LNCaP clone FGC (cell line): ENCODE results near the gene AMIGO2.

Experiments used
- DNase-seq: peaks from one replicate; pipeline ENCODE4 v3.0.0-alpha.2; 2011; ENCODE audit warnings: low read depth
- H3K4me3 ChIP-seq: 2 replicates; pipeline ENCODE4 v1.5.1; 2011; ENCODE audit warnings: mild to moderate bottlenecking, low read depth, low read length, control low read depth
- TF ChIP-seq, protein P1 (sequence below): IDR thresholded peaks from 2 replicates; pipeline ENCODE4 v1.5.1; 2012; ENCODE audit warnings: mild to moderate bottlenecking; ENCODE audit not compliant: control insufficient read depth, insufficient read depth; ENCODE audit errors: extremely low read depth

Gene AMIGO2

DNA sequence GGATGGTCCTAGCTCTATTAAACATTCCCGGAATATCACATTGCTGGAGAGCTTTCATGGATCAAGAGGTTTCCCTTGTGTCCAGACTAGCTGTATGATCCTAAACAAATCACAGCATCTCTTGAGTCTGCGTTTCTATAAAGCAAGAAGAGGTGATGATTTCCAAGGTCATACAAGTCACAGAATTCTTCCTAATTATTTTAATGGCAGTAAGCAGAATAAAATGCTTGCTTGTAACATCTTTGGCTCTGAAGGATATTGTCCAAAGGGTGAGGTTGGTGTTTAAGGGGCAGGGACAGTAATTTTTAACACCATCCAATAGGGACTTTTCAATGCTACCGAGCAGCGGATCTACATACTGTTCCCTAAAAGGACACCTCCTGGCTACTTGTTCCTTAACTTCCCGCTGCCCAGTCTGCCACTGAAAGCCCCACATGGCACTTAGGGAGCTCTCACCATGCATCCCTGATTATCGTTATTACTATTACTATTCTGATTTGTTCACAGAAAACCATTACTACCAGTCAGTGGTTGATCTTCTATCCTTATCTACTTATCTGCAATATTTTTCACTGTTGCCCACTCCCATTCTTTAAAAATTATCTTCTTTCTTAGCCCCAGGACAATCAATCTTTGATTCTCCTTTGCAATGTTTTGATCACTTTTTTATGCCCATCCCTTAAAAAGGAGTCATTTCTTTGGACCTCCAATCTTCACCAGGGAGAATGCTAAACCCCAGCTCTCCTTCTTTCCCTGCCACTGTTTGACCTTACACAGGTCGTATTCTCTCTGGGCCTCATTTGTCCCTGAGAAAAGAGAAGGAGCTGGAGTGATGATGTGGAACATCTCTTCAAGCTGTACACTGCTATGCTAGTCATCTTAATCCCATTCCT lies 4.3 kb downstream of the AMIGO2 start:
- DNase-seq, result no peak

DNA sequence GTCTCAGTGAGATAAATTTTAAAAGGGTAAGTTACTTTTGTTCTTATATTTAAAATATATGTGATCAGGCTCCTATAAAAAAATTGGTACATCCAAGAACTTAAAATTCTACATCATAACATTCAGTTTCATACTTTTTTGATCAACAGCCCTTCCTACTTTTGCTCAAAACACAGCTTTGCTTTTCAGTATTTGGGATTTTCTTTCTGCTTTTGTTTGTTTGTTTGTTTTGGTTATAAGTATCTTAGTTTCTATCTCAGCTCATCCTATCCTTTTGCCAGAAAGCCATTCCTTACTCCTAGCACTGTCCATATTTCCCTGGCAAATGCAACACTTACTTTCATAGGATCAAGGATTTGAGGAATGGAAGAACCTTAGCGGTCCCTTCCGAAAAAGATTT lies 5.0 kb downstream of the AMIGO2 start:
- TF ChIP-seq, protein P1, sequence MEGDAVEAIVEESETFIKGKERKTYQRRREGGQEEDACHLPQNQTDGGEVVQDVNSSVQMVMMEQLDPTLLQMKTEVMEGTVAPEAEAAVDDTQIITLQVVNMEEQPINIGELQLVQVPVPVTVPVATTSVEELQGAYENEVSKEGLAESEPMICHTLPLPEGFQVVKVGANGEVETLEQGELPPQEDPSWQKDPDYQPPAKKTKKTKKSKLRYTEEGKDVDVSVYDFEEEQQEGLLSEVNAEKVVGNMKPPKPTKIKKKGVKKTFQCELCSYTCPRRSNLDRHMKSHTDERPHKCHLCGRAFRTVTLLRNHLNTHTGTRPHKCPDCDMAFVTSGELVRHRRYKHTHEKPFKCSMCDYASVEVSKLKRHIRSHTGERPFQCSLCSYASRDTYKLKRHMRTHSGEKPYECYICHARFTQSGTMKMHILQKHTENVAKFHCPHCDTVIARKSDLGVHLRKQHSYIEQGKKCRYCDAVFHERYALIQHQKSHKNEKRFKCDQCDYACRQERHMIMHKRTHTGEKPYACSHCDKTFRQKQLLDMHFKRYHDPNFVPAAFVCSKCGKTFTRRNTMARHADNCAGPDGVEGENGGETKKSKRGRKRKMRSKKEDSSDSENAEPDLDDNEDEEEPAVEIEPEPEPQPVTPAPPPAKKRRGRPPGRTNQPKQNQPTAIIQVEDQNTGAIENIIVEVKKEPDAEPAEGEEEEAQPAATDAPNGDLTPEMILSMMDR, result no peak
- H3K4me3 ChIP-seq, result no peak overlapping the region
- no peak for DNase-seq

More for the DNA sequence above, 4.3 kb downstream of the AMIGO2 start:
- TF ChIP-seq, protein P1, result no peak
- H3K4me3 ChIP-seq, result no peak overlapping the region

DNA sequence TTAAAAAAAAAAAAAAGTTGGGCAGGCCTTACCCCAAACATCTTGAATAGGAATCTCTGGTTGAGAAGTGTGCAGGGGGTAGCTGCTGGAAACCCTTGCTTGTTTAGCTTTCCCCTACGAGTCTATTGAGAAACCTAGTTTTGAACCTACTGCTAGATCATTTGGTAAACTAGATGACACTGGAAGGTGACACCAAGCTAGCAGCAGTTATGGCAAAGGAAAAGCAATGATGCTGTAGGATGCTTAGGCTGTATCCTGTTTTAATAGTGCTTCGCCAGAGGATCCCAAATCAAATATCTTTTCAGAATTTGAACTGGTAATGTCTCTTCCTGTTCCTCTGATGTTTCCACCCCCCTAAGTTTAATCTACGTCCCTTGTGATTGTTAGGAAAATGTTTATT lies 5.8 kb downstream of the AMIGO2 start:
- H3K4me3 ChIP-seq, result no peak overlapping the region
- no peak for DNase-seq
- TF ChIP-seq, protein P1, result no peak

DNA sequence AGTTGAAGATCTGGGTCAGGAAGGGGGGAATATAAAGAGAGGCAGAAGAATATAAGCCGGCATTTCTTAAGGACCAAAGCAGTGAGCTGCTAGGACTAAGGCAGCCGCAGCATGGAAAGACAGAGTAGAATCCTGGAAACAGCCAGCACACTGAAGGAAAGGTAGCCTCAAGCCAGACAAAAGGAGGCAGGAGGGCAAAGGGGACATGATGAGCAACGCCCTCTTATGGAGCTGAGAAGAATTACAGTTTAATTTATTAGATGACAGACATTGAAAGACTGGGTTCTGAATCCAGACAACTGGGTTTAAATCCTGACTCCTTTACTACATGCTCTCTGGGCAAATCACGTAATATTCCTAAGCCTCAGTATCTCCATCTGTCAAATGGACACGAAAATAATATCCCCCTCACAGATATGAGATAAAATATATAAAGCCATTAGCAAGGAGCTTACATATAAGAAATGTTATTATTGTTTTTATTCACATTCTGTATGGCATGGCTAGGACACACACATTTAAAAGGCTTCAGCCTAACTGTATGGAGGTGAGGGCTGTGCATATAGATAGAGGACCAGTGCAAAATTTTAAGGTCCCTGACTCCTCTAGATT lies 8.4 kb downstream of the AMIGO2 start:
- no peak overlapping the region for H3K4me3 ChIP-seq
- no peak for DNase-seq
- TF ChIP-seq, protein P1, result peak; percentile 47

DNA sequence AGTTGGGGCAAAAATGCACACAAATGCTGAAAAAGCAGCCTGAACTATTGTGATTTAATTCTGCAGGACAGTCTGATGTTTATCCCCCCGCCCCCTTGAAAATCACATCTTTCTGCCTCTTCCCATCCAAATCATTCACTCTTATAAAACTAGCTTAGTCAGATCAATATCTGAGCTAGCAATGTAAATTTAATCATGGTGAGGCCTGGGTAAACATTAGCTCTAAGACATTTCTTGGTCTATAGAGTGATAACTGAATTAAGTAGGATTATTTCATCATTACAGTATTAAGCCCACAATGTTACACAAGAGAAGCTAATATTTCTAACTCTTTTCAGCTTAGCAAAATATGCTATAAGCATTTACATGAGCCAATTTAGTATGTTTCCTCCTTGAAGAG lies 9.4 kb downstream of the AMIGO2 start:
- DNase-seq, result no peak
- TF ChIP-seq, protein P1, result no peak
- no peak overlapping the region for H3K4me3 ChIP-seq

DNA sequence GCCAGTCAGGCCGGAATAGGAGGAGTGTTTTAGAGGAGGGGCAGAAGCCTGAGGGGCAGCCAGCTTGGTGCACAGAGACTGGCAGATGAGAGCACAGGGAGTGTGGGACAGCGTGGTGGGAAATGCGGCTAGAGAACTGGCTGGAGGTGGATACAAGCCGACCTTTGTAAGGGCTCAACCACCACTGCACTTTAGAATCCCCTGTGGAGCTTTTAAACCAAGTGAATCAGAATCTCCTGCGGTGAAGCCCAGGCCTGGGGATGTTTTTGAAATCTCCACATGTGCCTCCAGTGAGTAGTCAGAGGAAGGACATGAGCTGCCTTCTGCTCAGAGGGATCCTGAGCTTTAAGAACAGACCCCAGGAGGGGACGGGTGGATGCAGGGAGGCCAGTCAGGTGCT lies 11.2 kb downstream of the AMIGO2 start:
- no peak for DNase-seq
- H3K4me3 ChIP-seq, result no peak overlapping the region
- TF ChIP-seq, protein P1, result no peak
